Esophagus squamous epithelium (tissue), 5 donors: ENCODE data around the gene PTGR1. TPM values are rescaled to one million over a fixed set of nuclear protein-coding genes. Genes with fewer than 3 reads are reported as not detected.
"Not testable (repeated sequence)": the region's sequence is repeated elsewhere in the genome, so short reads cannot be mapped to it uniquely, and the experiment has no call there.

Experiments used
- DNase-seq: peaks from one replicate; lab custom pipeline; 2025; lab: John Stamatoyannopoulos, UW
- H3K27ac ChIP-seq, 4 donors: fragments of 200-600 bp; sonication (generic); one replicate each; pipeline ENCODE4 v1.5.1; 2016 to 2019; ENCODE audit warnings: mild to moderate bottlenecking in 1 of 4
- H3K27me3 ChIP-seq, 4 donors: fragments of 200-600 bp; sonication (generic); 1 replicate in 3 of 4; 2 replicates in 1 of 4; pipeline versions ENCODE4 v1.5.1 to v1.6.0; 2017 to 2021; ENCODE audit warnings: antibody characterized with exemption in 1 of 4
- H3K36me3 ChIP-seq, 3 donors: fragments of 200-600 bp; sonication (generic); one replicate each; pipeline ENCODE4 v1.5.1; 2016 to 2019
- H3K4me1 ChIP-seq, 3 donors: fragments of 200-600 bp; sonication (generic); one replicate each; pipeline ENCODE4 v1.5.1; 2017 to 2019
- H3K4me3 ChIP-seq, 4 donors: fragments of 200-600 bp; sonication (generic); 1 replicate in 3 of 4; 2 replicates in 1 of 4; pipeline ENCODE4 v1.5.1; 2016 to 2019; ENCODE audit warnings: mild to moderate bottlenecking in 2 of 4, moderate library complexity in 1 of 4
- H3K9me3 ChIP-seq, 3 donors: fragments of 200-600 bp; sonication (generic); one replicate each; pipeline ENCODE4 v1.5.1; 2016 to 2019
- POLR2A ChIP-seq, 4 donors: fragments of 450-650 bp; IDR thresholded peaks; one replicate each; pipeline ENCODE4 v1.6.1; 2017; ENCODE audit warnings: antibody characterized with exemption in 4 of 4, mild to moderate bottlenecking in 4 of 4, moderate library complexity in 3 of 4
- WGBS, 2 donors: methylation state at CpG; one replicate each; pipeline ENCODE4 v1.1.5; 2018; 5-methylcytosine and 5-hydroxymethylcytosine counted together
- intact Hi-C: fragments of 100-400 bp; cut with DNase I; formaldehyde crosslinking; loops from one replicate; pipeline ENCODE4 v1.15.0; 2022
- total RNA-seq, 4 donors: library from RNA; depleted of rRNA; stranded (reverse); fragments of >200 nt; gene quantifications; one replicate each; pipeline ENCODE4 v1.1.0, GENCODE V29; 2016
- TF ChIP-seq, protein P1 (sequence below), 6 experiments: fragments of 450-650 bp in 4 of 6; fragments of 200-600 bp in 2 of 6; sonication (generic) in 2 of 6; IDR thresholded peaks; one replicate each; pipeline ENCODE4 v1.5.1; 2016 to 2019; ENCODE audit warnings: antibody characterized with exemption in 6 of 6, mild to moderate bottlenecking in 4 of 6, moderate library complexity in 4 of 6
- donor health status: DM: yes; HTN: yes; CAD: no.

PTGR1 gene
- total RNA-seq, 4 donors from 2014 or later = 61.6 to 304 (median 170) TPM

GRCh38 chr9:111627260-111627963, 28.0 kb upstream of the PTGR1 start:
- Histone ChIP-seq H3K36me3 (no peaks in the 10 kb centered on the region), H3K4me1 (peaks cover 10 to 25% (median 19%) of the 10 kb centered on the region in 3 donors), H3K27me3 (no peaks in the 10 kb centered on the region), H3K27ac (no peak overlapping the region), H3K4me3 (no peak overlapping the region), H3K9me3 (no peaks in the 10 kb centered on the region)
- no peak for DNase-seq
- intact Hi-C loops = no loop called here
- TF ChIP-seq, protein P1, sequence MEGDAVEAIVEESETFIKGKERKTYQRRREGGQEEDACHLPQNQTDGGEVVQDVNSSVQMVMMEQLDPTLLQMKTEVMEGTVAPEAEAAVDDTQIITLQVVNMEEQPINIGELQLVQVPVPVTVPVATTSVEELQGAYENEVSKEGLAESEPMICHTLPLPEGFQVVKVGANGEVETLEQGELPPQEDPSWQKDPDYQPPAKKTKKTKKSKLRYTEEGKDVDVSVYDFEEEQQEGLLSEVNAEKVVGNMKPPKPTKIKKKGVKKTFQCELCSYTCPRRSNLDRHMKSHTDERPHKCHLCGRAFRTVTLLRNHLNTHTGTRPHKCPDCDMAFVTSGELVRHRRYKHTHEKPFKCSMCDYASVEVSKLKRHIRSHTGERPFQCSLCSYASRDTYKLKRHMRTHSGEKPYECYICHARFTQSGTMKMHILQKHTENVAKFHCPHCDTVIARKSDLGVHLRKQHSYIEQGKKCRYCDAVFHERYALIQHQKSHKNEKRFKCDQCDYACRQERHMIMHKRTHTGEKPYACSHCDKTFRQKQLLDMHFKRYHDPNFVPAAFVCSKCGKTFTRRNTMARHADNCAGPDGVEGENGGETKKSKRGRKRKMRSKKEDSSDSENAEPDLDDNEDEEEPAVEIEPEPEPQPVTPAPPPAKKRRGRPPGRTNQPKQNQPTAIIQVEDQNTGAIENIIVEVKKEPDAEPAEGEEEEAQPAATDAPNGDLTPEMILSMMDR (IDR thresholded peaks at IDR 0.05) = no peak
- no peak for TF ChIP-seq POLR2A (IDR thresholded peaks at IDR 0.05)
- 60 to 65% methylated on average over 6 of the region's 7 CpGs for WGBS, 2 donors

- no peaks in the 10 kb centered on the region for H3K27me3 ChIP-seq
- no peak overlapping the region for H3K4me3 ChIP-seq
- no peaks in the 10 kb centered on the region for H3K9me3 ChIP-seq
- peak overlapping the region in 2 of 4 donors; percentile 10 to 22 for H3K27ac ChIP-seq
- H3K36me3 ChIP-seq = no peaks in the 10 kb centered on the region
- peaks cover 5 to 20% (median 8%) of the 10 kb centered on the region in 3 donors for H3K4me1 ChIP-seq
- TF ChIP-seq, protein P1 (IDR thresholded peaks at IDR 0.05) = no peak
- no peak for TF ChIP-seq POLR2A (IDR thresholded peaks at IDR 0.05)
- no peak for DNase-seq
- 38 to 50% methylated on average over 3 of the region's 3 CpGs for WGBS, 2 donors
- intact Hi-C loops = no loop called here
These were observed 23.2 kb upstream of the PTGR1 start for GRCh38 chr9:111622626-111623025.

GRCh38 chr9:111621895-111622480, 22.5 kb upstream of the PTGR1 start:
- Histone ChIP-seq H3K4me1 (peaks cover 5 to 20% (median 8%) of the 10 kb centered on the region in 3 donors), H3K4me3 (no peak overlapping the region), H3K27me3 (no peaks in the 10 kb centered on the region), H3K27ac (peak overlapping the region in 2 of 4 donors; percentile 10 to 22), H3K36me3 (no peaks in the 10 kb centered on the region), H3K9me3 (no peaks in the 10 kb centered on the region)
- 8 to 19% methylated on average over 2 of the region's 2 CpGs for WGBS, 2 donors
- TF ChIP-seq, protein P1 (IDR thresholded peaks at IDR 0.05) = peak; percentile 71 to 95 (median 80)
- TF ChIP-seq POLR2A (IDR thresholded peaks at IDR 0.05) = no peak
- no peak for DNase-seq
- intact Hi-C loops = no loop called here

GRCh38 chr9:111617349-111617748, 17.9 kb upstream of the PTGR1 start:
- intact Hi-C loops, H3K4me3 ChIP-seq, H3K36me3 ChIP-seq, H3K27me3 ChIP-seq, H3K9me3 ChIP-seq, DNase-seq, H3K27ac ChIP-seq: not testable (repeated sequence)
- H3K4me1 ChIP-seq = peaks cover 3 to 29% (median 7%) of the 10 kb centered on the region in 3 donors
- WGBS, 2 donors = no CpG with 5 or more reads among the region's 29 CpGs

GRCh38 chr9:111615928-111616327, 16.5 kb upstream of the PTGR1 start:
- DNase-seq = no peak
- Histone ChIP-seq H3K9me3 (no peaks in the 10 kb centered on the region), H3K27ac (peak overlapping the region in 1 of 4 donors; percentile 33), H3K4me3 (no peak overlapping the region), H3K36me3 (no peaks in the 10 kb centered on the region), H3K27me3 (peaks cover 0 to 9% (median 0%) of the 10 kb centered on the region in 4 donors), H3K4me1 (peaks cover 9 to 32% (median 10%) of the 10 kb centered on the region in 3 donors)
- TF ChIP-seq, protein P1 (IDR thresholded peaks at IDR 0.05) = no peak
- TF ChIP-seq POLR2A (IDR thresholded peaks at IDR 0.05) = no peak
- intact Hi-C loops = no loop called here
- WGBS, 2 donors = 58 to 74% methylated on average over 3 of the region's 3 CpGs
